Astrocyte of the hippocampus (primary cell): ENCODE results near the gene DNAH3.
"Not testable (repeated sequence)": the region's sequence is repeated elsewhere in the genome, so short reads cannot be mapped to it uniquely, and the experiment has no call there.

Experiments used
- DNase-seq: peaks from one replicate; pipeline ENCODE4 v3.0.0; 2011; ENCODE audit warnings: low read depth, low spot score

DNAH3 gene, protein sequence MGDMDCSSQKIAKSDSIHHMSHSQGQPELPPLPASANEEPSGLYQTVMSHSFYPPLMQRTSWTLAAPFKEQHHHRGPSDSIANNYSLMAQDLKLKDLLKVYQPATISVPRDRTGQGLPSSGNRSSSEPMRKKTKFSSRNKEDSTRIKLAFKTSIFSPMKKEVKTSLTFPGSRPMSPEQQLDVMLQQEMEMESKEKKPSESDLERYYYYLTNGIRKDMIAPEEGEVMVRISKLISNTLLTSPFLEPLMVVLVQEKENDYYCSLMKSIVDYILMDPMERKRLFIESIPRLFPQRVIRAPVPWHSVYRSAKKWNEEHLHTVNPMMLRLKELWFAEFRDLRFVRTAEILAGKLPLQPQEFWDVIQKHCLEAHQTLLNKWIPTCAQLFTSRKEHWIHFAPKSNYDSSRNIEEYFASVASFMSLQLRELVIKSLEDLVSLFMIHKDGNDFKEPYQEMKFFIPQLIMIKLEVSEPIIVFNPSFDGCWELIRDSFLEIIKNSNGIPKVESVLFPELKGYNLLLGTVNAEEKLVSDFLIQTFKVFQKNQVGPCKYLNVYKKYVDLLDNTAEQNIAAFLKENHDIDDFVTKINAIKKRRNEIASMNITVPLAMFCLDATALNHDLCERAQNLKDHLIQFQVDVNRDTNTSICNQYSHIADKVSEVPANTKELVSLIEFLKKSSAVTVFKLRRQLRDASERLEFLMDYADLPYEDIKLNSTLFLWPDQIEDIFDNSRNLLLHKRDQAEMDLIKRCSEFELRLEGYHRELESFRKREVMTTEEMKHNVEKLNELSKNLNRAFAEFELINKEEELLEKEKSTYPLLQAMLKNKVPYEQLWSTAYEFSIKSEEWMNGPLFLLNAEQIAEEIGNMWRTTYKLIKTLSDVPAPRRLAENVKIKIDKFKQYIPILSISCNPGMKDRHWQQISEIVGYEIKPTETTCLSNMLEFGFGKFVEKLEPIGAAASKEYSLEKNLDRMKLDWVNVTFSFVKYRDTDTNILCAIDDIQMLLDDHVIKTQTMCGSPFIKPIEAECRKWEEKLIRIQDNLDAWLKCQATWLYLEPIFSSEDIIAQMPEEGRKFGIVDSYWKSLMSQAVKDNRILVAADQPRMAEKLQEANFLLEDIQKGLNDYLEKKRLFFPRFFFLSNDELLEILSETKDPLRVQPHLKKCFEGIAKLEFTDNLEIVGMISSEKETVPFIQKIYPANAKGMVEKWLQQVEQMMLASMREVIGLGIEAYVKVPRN (N-terminal part only)

DNA sequence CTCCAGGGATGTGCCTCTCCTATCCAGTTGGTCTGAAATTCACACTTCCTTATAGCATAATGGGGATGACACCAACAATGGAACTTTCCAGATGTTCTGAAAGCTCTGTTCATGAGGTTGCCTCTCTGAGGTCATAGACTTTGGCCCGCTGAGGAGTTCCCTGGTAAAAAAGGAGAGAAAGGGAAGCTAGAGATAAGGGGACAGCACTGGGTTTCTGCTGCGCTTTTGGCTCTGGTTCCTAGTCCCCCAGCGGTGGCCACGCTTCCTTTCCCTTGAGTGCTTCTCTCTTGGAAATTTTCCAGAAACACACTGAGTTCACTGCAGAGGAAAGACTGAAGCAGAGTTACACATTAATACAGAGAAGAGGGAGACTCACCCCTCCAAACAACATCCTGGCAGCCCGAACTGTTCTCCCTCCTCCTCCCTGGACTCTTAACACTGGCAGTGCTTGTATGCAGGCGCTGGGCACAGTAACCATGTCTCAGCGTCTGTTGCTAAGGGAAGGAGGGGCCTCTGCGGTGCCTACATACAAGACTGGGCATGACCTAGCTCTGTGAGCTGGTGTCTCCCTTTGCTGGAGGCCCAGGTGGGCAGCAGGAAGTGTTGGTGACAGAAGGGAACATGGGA is at the start of gene DNAH3:
Gene DNAH3 (minus strand): TSS at position 472 of the 627 bp plus-strand sequence. CDS start 527 bp downstream, outside the sequence.
- DNase-seq, result peak; percentile 25

DNA sequence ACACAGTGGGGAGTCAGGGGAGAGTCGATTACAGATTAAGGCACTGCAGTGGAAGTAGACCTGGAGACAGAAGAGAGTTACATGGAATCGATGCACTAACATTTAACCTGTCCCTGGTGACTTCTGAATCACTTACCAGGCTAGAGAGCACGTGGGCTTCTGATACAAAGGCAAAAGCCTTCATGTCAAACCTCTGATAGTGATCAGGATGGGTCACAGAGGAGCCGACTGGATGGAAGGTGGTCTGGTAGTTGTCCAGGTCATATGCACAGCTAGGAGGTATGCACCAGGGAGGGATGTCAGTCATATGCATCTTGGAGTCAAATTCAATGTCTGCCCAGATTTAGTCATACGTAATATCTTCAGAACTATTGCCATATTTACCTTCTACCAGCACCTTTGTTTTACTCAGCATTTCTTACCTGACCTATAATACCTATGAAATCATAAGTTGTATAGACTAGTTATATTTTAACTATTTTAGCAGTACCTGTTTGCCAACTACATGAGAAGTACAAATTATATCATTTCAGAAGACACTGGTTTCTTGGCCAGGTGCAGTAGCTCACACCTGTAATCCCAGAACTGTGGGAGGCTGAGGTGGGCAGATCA is 49.1 kb upstream of the DNAH3 start:
- DNase-seq, result no peak

DNA sequence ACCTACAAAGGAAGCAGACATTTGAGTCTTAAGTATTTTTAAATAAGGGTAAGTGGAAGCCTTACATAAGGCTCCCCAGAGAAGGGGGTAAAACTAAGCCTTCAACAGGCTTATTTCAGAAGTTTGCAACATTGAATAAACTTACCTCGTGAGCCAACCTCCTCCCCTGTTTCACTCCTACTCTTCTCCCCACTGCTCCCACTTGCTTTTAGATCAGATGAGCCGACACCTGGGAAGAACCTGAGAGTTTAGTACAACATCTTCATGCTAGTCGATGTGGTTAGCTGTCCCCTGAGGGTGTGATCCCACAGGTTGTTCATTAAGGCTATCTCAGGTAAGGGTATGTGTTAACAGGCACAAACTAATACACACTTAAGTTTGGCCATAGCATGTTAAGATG is 47.0 kb upstream of the DNAH3 start:
- no peak for DNase-seq

DNA sequence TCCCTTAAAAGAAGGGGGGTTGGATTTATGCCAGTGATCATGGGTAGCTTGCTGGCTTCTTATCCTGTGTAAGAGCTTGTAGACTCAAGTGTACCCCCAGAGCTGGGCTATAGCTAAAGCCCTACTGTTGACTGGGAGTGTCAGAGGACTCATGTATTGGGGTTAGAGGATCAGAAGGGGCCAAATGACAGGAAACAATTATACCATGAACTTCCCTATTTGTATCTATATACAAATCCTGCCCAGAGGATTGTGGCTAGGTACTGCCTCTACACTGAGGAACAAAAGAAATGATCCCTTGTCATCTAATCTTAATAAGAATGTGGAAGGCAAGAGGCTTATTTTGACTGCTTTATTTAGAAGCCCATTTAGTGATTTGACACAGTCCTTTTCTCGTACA is 46.5 kb upstream of the DNAH3 start:
- DNase-seq, result no peak

DNA sequence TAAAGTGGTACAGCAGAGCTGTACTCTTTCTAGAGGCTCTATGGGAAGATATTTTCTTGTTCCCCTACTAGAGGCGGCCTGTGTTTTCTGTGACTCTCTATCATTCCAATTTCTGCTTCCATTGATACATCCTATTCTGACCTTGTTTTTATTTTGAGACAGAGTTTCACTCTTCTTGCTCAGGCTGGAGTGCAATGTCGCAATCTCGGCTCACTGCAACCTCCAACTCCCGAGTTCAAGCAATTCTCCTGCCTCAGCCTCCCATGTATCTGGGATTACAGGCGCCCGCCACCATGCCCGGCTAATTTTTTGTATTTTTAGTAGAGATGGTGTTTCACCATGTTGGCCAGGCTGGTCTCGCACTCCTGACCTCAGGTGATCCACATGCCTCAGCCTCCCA is 44.7 kb upstream of the DNAH3 start:
- DNase-seq, result not testable (repeated sequence)

DNA sequence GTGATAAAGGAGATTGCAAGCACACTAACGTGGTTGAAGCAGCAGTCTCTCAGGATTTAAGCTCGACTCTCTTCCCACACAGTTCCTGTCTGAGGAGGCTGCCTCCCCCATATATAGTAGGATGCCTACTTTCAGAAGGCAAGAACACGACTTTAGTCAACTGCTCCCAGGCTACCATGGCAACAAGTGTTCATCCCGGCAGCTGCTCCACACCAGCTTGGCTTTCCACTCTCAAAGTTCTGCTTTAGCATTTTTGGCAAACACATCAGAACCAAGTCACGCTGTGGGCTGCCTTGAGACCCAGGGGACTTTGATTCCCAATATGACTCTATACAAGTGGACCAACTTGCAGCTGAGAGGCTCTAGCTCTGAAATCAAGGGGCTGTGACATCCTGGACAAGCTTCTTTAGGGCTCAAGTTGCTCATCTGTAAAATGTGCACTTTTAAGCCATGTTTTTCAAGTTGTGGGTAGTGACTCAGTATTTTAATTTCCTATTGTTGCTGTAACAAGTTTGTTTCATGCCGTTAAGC is 44.2 kb upstream of the DNAH3 start:
- DNase-seq, result peak; percentile 2

DNA sequence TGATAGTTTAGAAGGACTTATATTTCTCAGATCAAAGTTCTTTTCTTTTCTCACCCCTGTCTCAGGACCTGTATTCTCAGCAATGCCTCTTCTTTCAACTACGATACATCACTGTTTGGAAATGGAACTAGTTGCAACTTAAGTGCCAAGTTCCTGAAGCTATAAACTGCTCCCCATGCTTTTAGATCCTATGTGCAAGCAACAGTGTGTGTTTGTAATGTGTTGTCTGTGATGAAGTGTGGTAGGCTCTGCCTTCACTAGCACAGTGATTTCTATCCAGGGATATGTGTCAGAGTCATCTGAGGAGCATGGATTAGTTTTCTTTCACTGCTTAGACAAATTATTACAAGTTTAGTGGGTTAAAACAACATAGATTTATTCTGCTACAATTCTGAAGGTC is 42.3 kb upstream of the DNAH3 start:
- DNase-seq, result no peak

DNA sequence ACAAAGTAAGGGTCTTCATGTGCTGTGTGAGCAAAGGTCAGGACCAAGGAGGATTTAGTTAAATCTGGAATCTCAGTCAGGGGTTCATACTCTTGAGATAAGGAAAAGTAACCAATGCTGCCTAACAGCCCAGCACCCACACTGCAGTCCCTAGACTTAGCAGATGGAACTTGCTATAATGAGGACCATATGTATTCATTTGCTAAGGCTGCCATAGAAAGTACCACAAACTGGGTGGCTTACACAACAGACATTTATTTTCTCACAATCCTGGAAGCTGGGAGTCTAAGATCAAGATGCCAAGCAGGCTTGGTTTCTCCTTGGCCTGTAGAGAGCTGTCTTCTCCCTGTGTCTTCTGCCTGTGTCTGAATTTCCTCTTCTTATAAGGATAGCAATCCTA is 40.0 kb upstream of the DNAH3 start:
- DNase-seq, result no peak

DNA sequence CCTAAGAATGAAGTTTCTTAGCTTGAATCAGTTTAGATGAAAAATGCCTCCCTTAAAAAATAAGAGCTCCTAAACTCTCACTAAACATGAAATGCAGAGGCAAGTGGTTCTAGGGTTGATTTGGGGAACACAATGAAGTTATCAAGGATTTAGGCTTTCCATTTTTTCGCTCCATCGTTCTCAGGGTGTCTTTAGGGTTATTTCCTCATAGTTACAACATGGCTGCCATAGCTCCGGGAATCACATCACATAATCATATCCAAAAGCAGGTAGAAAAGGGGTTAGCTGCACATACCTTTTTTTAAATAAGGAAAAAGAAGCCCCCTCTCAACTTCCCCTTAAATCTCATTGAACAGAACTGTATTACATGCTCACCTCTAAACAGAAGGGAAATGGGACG is 39.4 kb upstream of the DNAH3 start:
- DNase-seq, result no peak

DNA sequence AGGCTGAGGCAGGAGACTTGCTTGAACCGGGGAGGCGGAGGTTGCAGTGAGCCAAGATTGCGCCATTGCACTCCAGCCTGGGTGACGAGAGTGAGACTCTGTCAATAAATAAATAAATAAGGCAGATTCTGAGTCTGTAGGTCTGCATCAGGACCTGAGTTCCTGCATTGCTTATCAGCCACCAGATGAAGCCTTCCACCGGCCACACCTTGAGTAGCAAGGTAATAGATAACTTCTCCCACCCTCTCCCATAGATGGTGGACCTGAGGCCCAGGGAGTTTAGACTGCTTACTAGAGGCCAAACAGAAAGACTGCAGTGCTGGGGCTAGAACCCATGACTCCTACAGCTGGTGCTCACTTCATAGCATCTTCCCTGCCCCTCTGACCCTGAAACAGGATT is 38.7 kb upstream of the DNAH3 start:
- DNase-seq, result no peak

DNA sequence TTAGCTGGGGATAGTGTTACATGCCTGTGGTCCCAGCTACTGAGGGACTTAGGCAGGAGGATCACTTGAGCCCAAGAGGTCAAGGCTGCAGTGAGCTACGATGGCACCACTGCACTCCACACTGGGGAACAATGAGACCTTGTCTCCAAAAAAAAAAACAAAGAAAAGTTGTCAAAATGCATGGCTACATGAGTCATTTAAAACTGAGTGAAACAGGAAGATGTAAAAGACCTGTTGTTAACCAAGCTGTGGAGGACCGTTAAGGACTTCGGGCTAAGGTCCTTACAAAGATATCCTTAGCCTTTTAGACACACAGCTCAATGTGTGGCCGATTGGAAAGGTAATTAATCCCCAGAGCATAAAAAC is 35.7 kb upstream of the DNAH3 start:
- DNase-seq, result peak; percentile 2

DNA sequence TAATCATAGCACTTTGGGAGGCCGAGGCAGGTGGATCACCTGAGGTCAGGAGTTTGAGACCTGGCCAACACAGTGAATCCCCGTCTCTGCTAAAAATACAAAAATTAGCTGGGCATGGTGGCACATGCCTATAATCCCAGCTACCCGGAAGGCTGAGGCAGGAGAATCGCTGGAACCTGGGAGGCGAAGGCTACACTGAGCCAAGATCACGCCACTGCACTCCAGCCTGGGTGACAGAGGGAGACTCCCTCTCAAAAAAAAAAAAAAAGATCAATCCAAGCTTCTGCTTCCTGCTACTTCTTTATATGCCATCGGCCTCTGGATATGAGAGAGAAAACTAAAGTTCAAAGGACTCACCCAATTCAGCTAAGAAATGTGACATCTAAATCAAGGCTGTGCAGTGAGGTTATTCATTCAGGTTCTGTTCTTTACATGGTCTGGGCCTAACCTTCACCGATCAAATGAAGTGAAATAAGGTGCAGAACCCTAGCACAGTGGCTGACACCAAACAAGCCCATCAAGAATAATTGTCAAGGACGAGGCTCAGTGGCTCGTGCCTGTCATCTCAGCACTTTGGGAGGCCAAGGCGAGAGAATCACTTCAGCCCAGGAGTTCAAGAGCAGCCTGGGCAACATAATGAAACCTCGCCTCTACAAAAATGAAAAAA is 35.1 kb upstream of the DNAH3 start:
- DNase-seq, result no peak

DNA sequence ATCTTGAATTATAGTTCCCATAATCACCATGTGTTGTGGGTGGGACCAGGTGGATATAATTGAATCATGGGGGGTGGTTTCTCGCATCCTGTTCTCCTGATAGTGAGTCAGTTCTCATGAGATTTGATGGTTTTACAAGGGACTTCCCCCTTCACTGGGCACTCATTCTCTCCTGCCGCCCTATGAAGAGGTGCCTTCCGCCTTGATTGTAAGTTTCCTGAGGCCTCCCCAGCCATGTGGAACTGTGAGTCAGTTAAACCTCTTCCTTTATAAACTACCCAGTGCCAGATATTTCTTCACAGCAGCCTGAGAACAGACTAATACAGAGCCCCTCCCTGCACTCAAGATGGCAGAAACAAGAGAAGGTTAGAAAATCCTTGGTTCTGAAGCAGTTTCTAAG is 34.2 kb upstream of the DNAH3 start:
- DNase-seq, result no peak

DNA sequence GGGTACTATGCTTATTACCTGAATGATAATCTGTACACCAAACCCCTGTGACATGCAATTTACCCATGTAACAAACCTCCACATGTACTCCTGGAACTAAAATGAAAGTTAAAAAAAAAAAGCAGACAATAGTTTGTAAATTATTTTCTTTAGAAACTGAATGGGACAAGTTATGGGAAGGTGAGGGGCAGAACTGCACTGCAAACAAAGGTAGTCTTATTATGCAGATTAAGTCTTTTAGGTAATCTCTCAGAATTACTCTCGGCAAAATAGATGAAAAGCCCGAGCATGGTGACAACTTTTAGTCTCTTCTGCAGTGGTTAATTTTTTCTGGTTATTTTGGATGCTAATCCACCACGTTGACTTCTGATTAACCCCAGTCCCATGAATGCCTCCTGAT is 33.3 kb upstream of the DNAH3 start:
- no peak for DNase-seq

DNA sequence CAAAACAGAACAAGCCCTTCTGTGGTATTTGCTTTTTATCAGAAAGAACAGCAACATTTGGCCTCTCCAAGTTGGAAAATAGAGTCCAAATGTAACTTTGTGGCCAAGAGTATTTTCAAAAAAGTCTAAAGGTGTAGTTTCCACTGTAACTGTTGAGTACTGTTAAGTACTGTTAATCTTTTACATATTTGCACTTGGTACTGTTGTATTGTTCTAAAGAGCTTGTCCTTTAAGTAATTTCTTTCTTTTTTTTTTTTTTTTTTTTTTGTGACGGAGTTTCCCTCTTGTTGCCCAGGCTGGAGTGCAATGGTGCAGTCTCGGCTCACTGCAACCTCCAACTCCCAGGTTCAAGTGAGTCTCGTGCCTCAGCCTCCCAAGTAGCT is 29.3 kb upstream of the DNAH3 start:
- no peak for DNase-seq

DNA sequence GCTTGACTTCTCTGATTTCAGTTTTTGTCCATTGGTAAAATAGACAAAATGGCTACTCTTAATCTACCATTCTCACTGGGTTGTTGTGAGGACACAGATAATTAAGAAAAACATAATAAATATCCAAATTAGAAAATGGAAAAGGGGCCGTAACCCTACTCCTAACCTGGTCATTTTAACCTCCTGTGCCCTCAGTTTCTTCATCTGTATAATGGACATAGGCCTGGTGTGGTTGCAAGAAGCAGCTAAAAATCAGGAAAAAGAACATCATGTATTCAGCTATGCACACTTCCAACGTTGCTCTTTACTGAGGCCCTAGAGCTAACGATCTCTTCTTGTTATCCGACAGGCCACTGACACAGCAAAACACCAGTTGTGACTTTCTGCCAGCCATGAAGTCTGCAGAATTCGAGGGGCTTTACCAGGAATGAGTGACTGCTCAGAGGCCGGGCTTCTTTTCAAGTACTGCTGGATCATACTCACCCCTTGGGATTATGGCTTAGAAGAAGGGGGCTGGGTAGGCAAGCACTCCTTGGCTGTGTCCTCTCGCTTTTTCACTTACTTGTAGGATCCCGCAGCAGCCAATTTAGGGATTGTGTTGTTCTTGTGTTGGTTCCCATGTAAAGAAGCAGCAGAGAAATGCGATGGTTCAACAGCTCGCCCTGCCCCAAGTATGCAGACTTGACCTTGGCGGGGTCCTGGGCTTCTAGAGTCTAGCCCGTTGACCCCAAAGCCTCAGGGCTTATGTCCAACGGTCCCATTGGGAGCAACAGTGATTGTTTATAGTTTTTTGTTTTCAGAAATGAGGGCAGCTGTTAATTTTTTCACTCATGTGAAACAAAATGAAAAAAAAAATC is 28.7 kb upstream of the DNAH3 start:
- no peak for DNase-seq

DNA sequence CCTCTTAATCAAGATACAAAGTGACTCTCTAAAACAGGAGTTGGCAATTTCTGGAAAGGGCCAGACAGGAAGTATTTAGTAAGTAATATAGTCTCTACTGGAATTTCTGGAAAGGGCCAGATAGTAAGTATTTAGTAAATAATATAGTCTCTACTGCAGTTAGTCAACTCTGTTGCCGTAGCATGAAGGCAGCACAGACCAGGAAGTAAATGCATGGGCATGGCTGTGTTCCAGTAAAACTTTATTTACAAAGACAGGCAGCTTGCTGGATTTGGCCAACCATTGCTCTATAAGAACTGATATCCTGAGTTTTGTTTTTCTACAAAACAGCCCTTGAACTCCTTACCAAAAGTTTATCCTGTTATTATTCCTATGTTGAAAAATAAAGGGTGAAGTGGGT is 24.8 kb upstream of the DNAH3 start:
- no peak for DNase-seq

DNA sequence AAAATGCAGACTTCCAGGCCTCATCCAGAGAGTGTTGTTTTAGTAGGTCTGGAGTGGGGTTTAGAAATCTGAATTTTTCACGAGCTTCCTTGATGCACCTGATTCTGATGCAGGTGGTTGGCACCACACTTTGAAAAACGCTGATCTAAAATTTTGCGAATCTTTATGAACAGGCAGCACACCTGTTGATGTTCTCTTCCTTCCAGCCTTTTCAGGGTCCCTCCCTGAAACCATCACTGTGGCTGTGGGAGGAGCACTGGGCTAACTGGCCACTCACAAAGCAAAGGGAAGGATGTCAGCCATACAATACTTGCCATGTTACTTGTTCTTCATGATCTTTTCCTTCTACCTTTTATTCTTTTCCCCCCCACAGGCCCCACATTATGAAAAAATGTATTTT is 22.0 kb upstream of the DNAH3 start:
- no peak for DNase-seq

DNA sequence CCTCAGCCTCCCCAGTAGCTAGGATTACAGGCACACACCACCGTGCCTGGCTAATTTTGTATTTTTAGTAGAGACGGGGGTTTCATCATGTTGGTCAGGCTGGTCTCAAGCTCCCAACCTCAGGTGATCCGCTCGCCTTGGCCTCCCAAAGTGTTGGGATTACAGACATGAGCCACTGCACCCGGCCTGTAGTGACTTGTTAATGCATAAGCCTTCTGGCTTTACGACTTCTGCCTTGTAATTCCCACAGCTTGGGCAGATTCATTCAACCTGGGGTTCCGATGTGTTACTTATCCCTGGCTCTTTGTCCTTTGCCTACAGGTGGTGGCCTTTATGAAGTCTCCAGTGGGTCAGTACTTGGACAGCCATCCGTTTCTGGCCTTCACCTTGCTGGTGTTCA is 19.5 kb upstream of the DNAH3 start:
- not testable (repeated sequence) for DNase-seq
